WTC11 (cell line): ENCODE data around the gene FMN2. TPM values are rescaled to one million over a fixed set of nuclear protein-coding genes. Genes with fewer than 3 reads are reported as not detected.

Source experiments
- ATAC-seq: fragments of 200-7000 bp; cut with Tn5 transposase; 2 replicates; pipeline ENCODE4 v1.10.0; 2021; ENCODE audit warnings: mild to moderate bottlenecking, moderate library complexity
- CTCF ChIA-PET: fragments of 300-600 bp; sonication (Branson Sonifier 250); formaldehyde crosslinking; loops from one replicate; lab custom pipeline; 2021; ENCODE audit warnings: antibody characterized with exemption; lab: Charles Lee
- POLR2A ChIA-PET: fragments of 350-600 bp; sonication (Branson Sonifier 250); formaldehyde crosslinking; loops from one replicate; lab custom pipeline; 2021; ENCODE audit warnings: antibody characterized with exemption; lab: Charles Lee
- DNase-seq: peaks from one replicate; pipeline ENCODE4 v3.0.0; 2021; ENCODE audit warnings: low spot score
- H3K27ac Mint-ChIP-seq: 2 replicates; pipeline ENCODE4 v1.8.0; 2021; ENCODE audit warnings: mixed read lengths
- H3K27me3 Mint-ChIP-seq: 2 replicates; pipeline ENCODE4 v1.8.0; 2021; ENCODE audit warnings: low read depth, mild to moderate bottlenecking, moderate library complexity, mixed read lengths
- H3K36me3 Mint-ChIP-seq: 2 replicates; pipeline ENCODE4 v1.8.0; 2021; ENCODE audit warnings: mixed read lengths
- H3K4me1 Mint-ChIP-seq: 2 replicates; pipeline ENCODE4 v1.8.0; 2022; ENCODE audit warnings: mixed read lengths
- H3K4me3 Mint-ChIP-seq: 2 replicates; pipeline ENCODE4 v1.8.0; 2021; ENCODE audit warnings: mild to moderate bottlenecking, moderate library complexity, mixed read lengths
- H3K9me3 Mint-ChIP-seq: 2 replicates; pipeline ENCODE4 v1.8.0; 2021; ENCODE audit warnings: mixed read lengths
- CBFB ChIP-seq: sonication (generic); formaldehyde crosslinking; IDR thresholded peaks from 2 replicates; pipeline ENCODE4 v1.8.1; 2022; ENCODE audit warnings: mild to moderate bottlenecking, low read depth, missing genetic modification reagents
- FOXK1 ChIP-seq: sonication (generic); formaldehyde crosslinking; IDR thresholded peaks from 2 replicates; pipeline ENCODE4 v1.8.0; 2022; ENCODE audit warnings: mild to moderate bottlenecking, moderate library complexity, missing genetic modification reagents
- HMGA2 ChIP-seq: fragments of 250-450 bp; sonication (Bioruptor Pico); IDR thresholded peaks from 2 replicates; pipeline ENCODE4 v1.4.0; 2021; ENCODE audit warnings: mild to moderate bottlenecking, moderate library complexity
- JAZF1 ChIP-seq: fragments of 250-450 bp; sonication (Bioruptor Pico); IDR thresholded peaks from 2 replicates; pipeline ENCODE4 v1.9.0; 2021; ENCODE audit warnings: moderate library complexity, mild to moderate bottlenecking, inconsistent platforms
- KAT7 ChIP-seq: sonication (generic); formaldehyde crosslinking; IDR thresholded peaks from 2 replicates; pipeline ENCODE4 v1.8.1; 2023; ENCODE audit warnings: missing genetic modification reagents, mild to moderate bottlenecking, borderline replicate concordance
- MLX ChIP-seq: sonication (generic); formaldehyde crosslinking; IDR thresholded peaks from 2 replicates; pipeline ENCODE4 v1.8.1; 2023; ENCODE audit warnings: mild to moderate bottlenecking, missing genetic modification reagents, moderate library complexity
- NFE2L1 ChIP-seq: sonication (generic); formaldehyde crosslinking; IDR thresholded peaks from 2 replicates; pipeline ENCODE4 v1.8.1; 2023; ENCODE audit warnings: missing genetic modification reagents
- NR1H2 ChIP-seq: sonication (generic); formaldehyde crosslinking; IDR thresholded peaks from 2 replicates; pipeline ENCODE4 v1.9.0; 2021; ENCODE audit warnings: mild to moderate bottlenecking, moderate library complexity, missing genetic modification reagents
- NR2C2 ChIP-seq: sonication (generic); formaldehyde crosslinking; IDR thresholded peaks from 2 replicates; pipeline ENCODE4 v1.8.0; 2022; ENCODE audit warnings: mild to moderate bottlenecking, missing genetic modification reagents
- OVOL2 ChIP-seq: fragments of 250-450 bp; sonication (Bioruptor Pico); IDR thresholded peaks from 2 replicates; pipeline ENCODE4 v1.9.0; 2021; ENCODE audit warnings: mild to moderate bottlenecking, borderline replicate concordance
- PRRX2 ChIP-seq: fragments of 250-450 bp; sonication (Bioruptor Pico); IDR thresholded peaks from 2 replicates; pipeline ENCODE4 v1.8.0; 2021; ENCODE audit warnings: mild to moderate bottlenecking
- TCF7 ChIP-seq: sonication (generic); formaldehyde crosslinking; IDR thresholded peaks from 2 replicates; pipeline ENCODE4 v1.8.0; 2022; ENCODE audit warnings: mild to moderate bottlenecking, low read depth, missing genetic modification reagents, moderate library complexity
- TEAD4 ChIP-seq: sonication (generic); formaldehyde crosslinking; IDR thresholded peaks from 2 replicates; pipeline ENCODE4 v1.8.0; 2022; ENCODE audit warnings: mild to moderate bottlenecking, missing genetic modification reagents
- USF1 ChIP-seq: sonication (generic); formaldehyde crosslinking; IDR thresholded peaks from 2 replicates; pipeline ENCODE4 v1.8.0; 2022; ENCODE audit warnings: mild to moderate bottlenecking, missing genetic modification reagents
- ZBTB21 ChIP-seq: sonication (generic); formaldehyde crosslinking; IDR thresholded peaks from 2 replicates; pipeline ENCODE4 v1.8.1; 2023; ENCODE audit warnings: mild to moderate bottlenecking, missing genetic modification reagents, borderline replicate concordance
- ZNF138 ChIP-seq: sonication (generic); formaldehyde crosslinking; conservative IDR thresholded peaks from 2 replicates; pipeline ENCODE4 v1.8.1; 2022; ENCODE audit warnings: mild to moderate bottlenecking, moderate library complexity, missing genetic modification reagents
- ZNF281 ChIP-seq: sonication (generic); formaldehyde crosslinking; IDR thresholded peaks from 2 replicates; pipeline ENCODE4 v1.8.0; 2023; ENCODE audit warnings: mild to moderate bottlenecking, missing genetic modification reagents
- total RNA-seq: library from RNA; stranded (reverse); gene quantifications from 3 replicates; pipeline ENCODE4 v1.2.3, GENCODE V29; 2021
- TF ChIP-seq, protein P1 (sequence below): fragments of 250-450 bp; sonication (Bioruptor Pico); IDR thresholded peaks from 2 replicates; pipeline ENCODE4 v1.9.0; 2021; ENCODE audit warnings: mild to moderate bottlenecking, borderline replicate concordance
- TF ChIP-seq, protein P2 (sequence below): sonication (generic); formaldehyde crosslinking; IDR thresholded peaks from 2 replicates; pipeline ENCODE4 v1.8.1; 2023; ENCODE audit warnings: mild to moderate bottlenecking, moderate library complexity, missing genetic modification reagents
- TF ChIP-seq, protein P3 (sequence below): sonication (generic); formaldehyde crosslinking; conservative IDR thresholded peaks from 2 replicates; pipeline ENCODE4 v1.8.1; 2023; ENCODE audit warnings: mild to moderate bottlenecking, low read depth, missing genetic modification reagents, moderate library complexity
- TF ChIP-seq, protein P4 (sequence below): sonication (generic); formaldehyde crosslinking; IDR thresholded peaks from 2 replicates; pipeline ENCODE4 v1.8.0; 2022; ENCODE audit warnings: mild to moderate bottlenecking, missing genetic modification reagents

FMN2 gene
- total RNA-seq, 1 experiment from 2014 or later: 1.8 TPM

GRCh38 chr1:240395336-240395735, 303.7 kb downstream of the FMN2 start:
- Mint-ChIP-seq H3K9me3 (no peaks in the 10 kb centered on the region), H3K27me3 (no peaks in the 10 kb centered on the region), H3K4me1 (no peaks in the 10 kb centered on the region; the same call in 1 of the 2 replicates), H3K4me3 (no peak overlapping the region), H3K27ac (no peak overlapping the region), H3K36me3 (no peaks in the 10 kb centered on the region)
- no peak for DNase-seq
- POLR2A ChIA-PET: no interaction called here
- TF ChIP-seq TCF7 (no peak), FOXK1 (no peak), TEAD4 (no peak), OVOL2 (CRISPR knock-in tag) (no peak), PRRX2 (no peak), ZNF138 (no peak), CBFB (no peak), KAT7 (CRISPR knock-in tag) (no peak), ZBTB21 (no peak)
- TF ChIP-seq, protein P1, sequence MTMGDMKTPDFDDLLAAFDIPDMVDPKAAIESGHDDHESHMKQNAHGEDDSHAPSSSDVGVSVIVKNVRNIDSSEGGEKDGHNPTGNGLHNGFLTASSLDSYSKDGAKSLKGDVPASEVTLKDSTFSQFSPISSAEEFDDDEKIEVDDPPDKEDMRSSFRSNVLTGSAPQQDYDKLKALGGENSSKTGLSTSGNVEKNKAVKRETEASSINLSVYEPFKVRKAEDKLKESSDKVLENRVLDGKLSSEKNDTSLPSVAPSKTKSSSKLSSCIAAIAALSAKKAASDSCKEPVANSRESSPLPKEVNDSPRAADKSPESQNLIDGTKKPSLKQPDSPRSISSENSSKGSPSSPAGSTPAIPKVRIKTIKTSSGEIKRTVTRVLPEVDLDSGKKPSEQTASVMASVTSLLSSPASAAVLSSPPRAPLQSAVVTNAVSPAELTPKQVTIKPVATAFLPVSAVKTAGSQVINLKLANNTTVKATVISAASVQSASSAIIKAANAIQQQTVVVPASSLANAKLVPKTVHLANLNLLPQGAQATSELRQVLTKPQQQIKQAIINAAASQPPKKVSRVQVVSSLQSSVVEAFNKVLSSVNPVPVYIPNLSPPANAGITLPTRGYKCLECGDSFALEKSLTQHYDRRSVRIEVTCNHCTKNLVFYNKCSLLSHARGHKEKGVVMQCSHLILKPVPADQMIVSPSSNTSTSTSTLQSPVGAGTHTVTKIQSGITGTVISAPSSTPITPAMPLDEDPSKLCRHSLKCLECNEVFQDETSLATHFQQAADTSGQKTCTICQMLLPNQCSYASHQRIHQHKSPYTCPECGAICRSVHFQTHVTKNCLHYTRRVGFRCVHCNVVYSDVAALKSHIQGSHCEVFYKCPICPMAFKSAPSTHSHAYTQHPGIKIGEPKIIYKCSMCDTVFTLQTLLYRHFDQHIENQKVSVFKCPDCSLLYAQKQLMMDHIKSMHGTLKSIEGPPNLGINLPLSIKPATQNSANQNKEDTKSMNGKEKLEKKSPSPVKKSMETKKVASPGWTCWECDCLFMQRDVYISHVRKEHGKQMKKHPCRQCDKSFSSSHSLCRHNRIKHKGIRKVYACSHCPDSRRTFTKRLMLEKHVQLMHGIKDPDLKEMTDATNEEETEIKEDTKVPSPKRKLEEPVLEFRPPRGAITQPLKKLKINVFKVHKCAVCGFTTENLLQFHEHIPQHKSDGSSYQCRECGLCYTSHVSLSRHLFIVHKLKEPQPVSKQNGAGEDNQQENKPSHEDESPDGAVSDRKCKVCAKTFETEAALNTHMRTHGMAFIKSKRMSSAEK (CRISPR knock-in tag): no peak
- TF ChIP-seq, protein P2, sequence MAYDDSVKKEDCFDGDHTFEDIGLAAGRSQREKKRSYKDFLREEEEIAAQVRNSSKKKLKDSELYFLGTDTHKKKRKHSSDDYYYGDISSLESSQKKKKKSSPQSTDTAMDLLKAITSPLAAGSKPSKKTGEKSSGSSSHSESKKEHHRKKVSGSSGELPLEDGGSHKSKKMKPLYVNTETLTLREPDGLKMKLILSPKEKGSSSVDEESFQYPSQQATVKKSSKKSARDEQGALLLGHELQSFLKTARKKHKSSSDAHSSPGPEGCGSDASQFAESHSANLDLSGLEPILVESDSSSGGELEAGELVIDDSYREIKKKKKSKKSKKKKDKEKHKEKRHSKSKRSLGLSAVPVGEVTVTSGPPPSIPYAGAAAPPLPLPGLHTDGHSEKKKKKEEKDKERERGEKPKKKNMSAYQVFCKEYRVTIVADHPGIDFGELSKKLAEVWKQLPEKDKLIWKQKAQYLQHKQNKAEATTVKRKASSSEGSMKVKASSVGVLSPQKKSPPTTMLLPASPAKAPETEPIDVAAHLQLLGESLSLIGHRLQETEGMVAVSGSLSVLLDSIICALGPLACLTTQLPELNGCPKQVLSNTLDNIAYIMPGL (CRISPR knock-in tag): no peak
- TF ChIP-seq, protein P3, sequence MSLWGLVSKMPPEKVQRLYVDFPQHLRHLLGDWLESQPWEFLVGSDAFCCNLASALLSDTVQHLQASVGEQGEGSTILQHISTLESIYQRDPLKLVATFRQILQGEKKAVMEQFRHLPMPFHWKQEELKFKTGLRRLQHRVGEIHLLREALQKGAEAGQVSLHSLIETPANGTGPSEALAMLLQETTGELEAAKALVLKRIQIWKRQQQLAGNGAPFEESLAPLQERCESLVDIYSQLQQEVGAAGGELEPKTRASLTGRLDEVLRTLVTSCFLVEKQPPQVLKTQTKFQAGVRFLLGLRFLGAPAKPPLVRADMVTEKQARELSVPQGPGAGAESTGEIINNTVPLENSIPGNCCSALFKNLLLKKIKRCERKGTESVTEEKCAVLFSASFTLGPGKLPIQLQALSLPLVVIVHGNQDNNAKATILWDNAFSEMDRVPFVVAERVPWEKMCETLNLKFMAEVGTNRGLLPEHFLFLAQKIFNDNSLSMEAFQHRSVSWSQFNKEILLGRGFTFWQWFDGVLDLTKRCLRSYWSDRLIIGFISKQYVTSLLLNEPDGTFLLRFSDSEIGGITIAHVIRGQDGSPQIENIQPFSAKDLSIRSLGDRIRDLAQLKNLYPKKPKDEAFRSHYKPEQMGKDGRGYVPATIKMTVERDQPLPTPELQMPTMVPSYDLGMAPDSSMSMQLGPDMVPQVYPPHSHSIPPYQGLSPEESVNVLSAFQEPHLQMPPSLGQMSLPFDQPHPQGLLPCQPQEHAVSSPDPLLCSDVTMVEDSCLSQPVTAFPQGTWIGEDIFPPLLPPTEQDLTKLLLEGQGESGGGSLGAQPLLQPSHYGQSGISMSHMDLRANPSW (CRISPR knock-in tag): no peak
- TF ChIP-seq, protein P4, sequence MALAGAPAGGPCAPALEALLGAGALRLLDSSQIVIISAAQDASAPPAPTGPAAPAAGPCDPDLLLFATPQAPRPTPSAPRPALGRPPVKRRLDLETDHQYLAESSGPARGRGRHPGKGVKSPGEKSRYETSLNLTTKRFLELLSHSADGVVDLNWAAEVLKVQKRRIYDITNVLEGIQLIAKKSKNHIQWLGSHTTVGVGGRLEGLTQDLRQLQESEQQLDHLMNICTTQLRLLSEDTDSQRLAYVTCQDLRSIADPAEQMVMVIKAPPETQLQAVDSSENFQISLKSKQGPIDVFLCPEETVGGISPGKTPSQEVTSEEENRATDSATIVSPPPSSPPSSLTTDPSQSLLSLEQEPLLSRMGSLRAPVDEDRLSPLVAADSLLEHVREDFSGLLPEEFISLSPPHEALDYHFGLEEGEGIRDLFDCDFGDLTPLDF (CRISPR knock-in tag): no peak
- ATAC-seq: no peak
- CTCF ChIA-PET: no interaction called here

- Mint-ChIP-seq H3K36me3 (no peaks in the 10 kb centered on the region), H3K9me3 (no peaks in the 10 kb centered on the region), H3K27ac (no peak overlapping the region), H3K4me1 (no peaks in the 10 kb centered on the region; the same call in 1 of the 2 replicates), H3K4me3 (no peak overlapping the region), H3K27me3 (no peaks in the 10 kb centered on the region)
- ChIA-PET POLR2A (interaction anchor here (0.6 kb wide), 1 partner anchor 16 kb away, joined by 3 read pairs; no protein-coding TSS in a partner anchor), CTCF (interaction anchor here (1.7 kb wide), 1 partner anchor 209 kb away, joined by 3 read pairs; no protein-coding TSS in a partner anchor)
- ATAC-seq (peak; percentile 41; the same call in 1 of the 2 replicates), DNase-seq (no peak)
- TF ChIP-seq HMGA2 (CRISPR knock-in tag) (no peak), JAZF1 (no peak), USF1 (no peak), NR2C2 (CRISPR knock-in tag) (no peak), MLX (CRISPR knock-in tag) (no peak), NFE2L1 (CRISPR knock-in tag) (no peak), ZNF138 (no peak), NR1H2 (CRISPR knock-in tag) (no peak), ZNF281 (no peak)
These were observed 307.7 kb downstream of the FMN2 start for GRCh38 chr1:240399381-240399780.
